Stimulated activated CD4-positive, alpha-beta T cell treated with anti-CD3 and anti-CD28 coated beads, Interleukin-15, amount 100 ng/mL, for 24 hours (primary cell): ENCODE measurements around the gene ADAMTS20.
"Not testable (repeated sequence)": the region's sequence is repeated elsewhere in the genome, so short reads cannot be mapped to it uniquely, and the experiment has no call there.

Source experiments
- DNase-seq: peaks from one replicate; pipeline ENCODE4 v3.0.0-alpha.2; 2020

Gene ADAMTS20

GRCh38 chr12:43361031-43361710, 190.8 kb downstream of the ADAMTS20 start:
- DNase-seq = no peak

GRCh38 chr12:43360001-43360400, 192.0 kb downstream of the ADAMTS20 start:
- DNase-seq = not testable (repeated sequence)

- no peak for DNase-seq
Measured at GRCh38 chr12:43357141-43357540, 194.9 kb downstream of the ADAMTS20 start.

GRCh38 chr12:43352001-43352400, 200.0 kb downstream of the ADAMTS20 start:
- no peak for DNase-seq

- DNase-seq = no peak
Measured at GRCh38 chr12:43349863-43350262, 202.1 kb downstream of the ADAMTS20 start.

- no peak for DNase-seq
Measured at GRCh38 chr12:43348221-43348620, 203.8 kb downstream of the ADAMTS20 start.

- DNase-seq = no peak
Measured at GRCh38 chr12:43347026-43347425, 205.0 kb downstream of the ADAMTS20 start.

- no peak for DNase-seq
Measured at GRCh38 chr12:43345023-43345422, 207.0 kb downstream of the ADAMTS20 start.

- DNase-seq = not testable (repeated sequence)
Measured at GRCh38 chr12:43341785-43342313, 210.2 kb downstream of the ADAMTS20 start.

- no peak for DNase-seq
Measured at GRCh38 chr12:43338848-43339526, 213.0 kb downstream of the ADAMTS20 start.

- DNase-seq = no peak
Measured at GRCh38 chr12:43337571-43338444, 214.2 kb downstream of the ADAMTS20 start.

- no peak for DNase-seq
Measured at GRCh38 chr12:43336962-43337555, 214.9 kb downstream of the ADAMTS20 start.

- no peak for DNase-seq
Measured at GRCh38 chr12:43333644-43334043, 218.4 kb downstream of the ADAMTS20 start.

- no peak for DNase-seq
Measured at GRCh38 chr12:43332977-43333640, 218.9 kb downstream of the ADAMTS20 start.

- no peak for DNase-seq
Measured at GRCh38 chr12:43331935-43332334, 220.1 kb downstream of the ADAMTS20 start.

GRCh38 chr12:43329375-43329774, 222.6 kb downstream of the ADAMTS20 start:
- DNase-seq = no peak

GRCh38 chr12:43325786-43326185, 226.2 kb downstream of the ADAMTS20 start:
- no peak for DNase-seq

- no peak for DNase-seq
Measured at GRCh38 chr12:43320281-43320680, 231.7 kb downstream of the ADAMTS20 start.

- no peak for DNase-seq
Measured at GRCh38 chr12:43318021-43318420, 234.0 kb downstream of the ADAMTS20 start.

- DNase-seq = no peak
Measured at GRCh38 chr12:43317156-43317555, 234.8 kb downstream of the ADAMTS20 start.

GRCh38 chr12:43316520-43316919, 235.5 kb downstream of the ADAMTS20 start:
- no peak for DNase-seq

- no peak for DNase-seq
Measured at GRCh38 chr12:43315961-43316360, 236.0 kb downstream of the ADAMTS20 start.
